ENCODE results near the gene DLEC1. TPM values are rescaled to one million over a fixed set of nuclear protein-coding genes. Genes with fewer than 3 reads are reported as not detected.

The DLEC1 gene
- total RNA-seq, 1 donor = under 0.01 TPM

- DNase-seq (ENCODE audit: insufficient read length, low spot score, missing footprints) = no peak
- no peaks in the 10 kb centered on the region for H3K27me3 ChIP-seq (ENCODE audit: insufficient read depth, low read length)
- no peak overlapping the region for H2AFZ ChIP-seq (ENCODE audit: low read length)
- no peak for TF ChIP-seq CTCF (IDR thresholded peaks at IDR 0.05; ENCODE audit: extremely low read depth, low read depth, low read length)
- peaks cover 5% of the 10 kb centered on the region for H3K4me1 ChIP-seq (ENCODE audit: insufficient read depth, low read length)
- H3K27ac ChIP-seq (ENCODE audit: low read depth, low read length) = no peak overlapping the region
- H3K9me3 ChIP-seq (ENCODE audit: low read depth, low read length) = no peaks in the 10 kb centered on the region
- no peaks in the 10 kb centered on the region for H3K79me2 ChIP-seq (ENCODE audit: insufficient read depth, low read length)
- H3K36me3 ChIP-seq (ENCODE audit: insufficient read depth, low read length) = peaks cover 12% of the 10 kb centered on the region
- H3K4me2 ChIP-seq (ENCODE audit: insufficient read depth, low read length) = no peak overlapping the region
- H3K4me3 ChIP-seq (ENCODE audit: insufficient read depth, low read length) = no peak overlapping the region
- peaks cover 6% of the 10 kb centered on the region for H4K20me1 ChIP-seq (ENCODE audit: insufficient read depth, low read length)
Observed at GRCh38 chr3:38002940-38003339, 36.1 kb upstream of the DLEC1 start.

GRCh38 chr3:38003371-38003816 is 35.6 kb upstream of the DLEC1 start:
- TF ChIP-seq CTCF (IDR thresholded peaks at IDR 0.05; ENCODE audit: extremely low read depth, low read depth, low read length) = peak; percentile 92

GRCh38 chr3:38003817-38004414 is 35.1 kb upstream of the DLEC1 start:
- DNase-seq (ENCODE audit: insufficient read length, low spot score, missing footprints) = no peak
- H3K36me3 ChIP-seq (ENCODE audit: insufficient read depth, low read length) = peaks cover 13% of the 10 kb centered on the region
- no peaks in the 10 kb centered on the region for H3K27me3 ChIP-seq (ENCODE audit: insufficient read depth, low read length)
- H3K9me3 ChIP-seq (ENCODE audit: low read depth, low read length) = no peaks in the 10 kb centered on the region
- H4K20me1 ChIP-seq (ENCODE audit: insufficient read depth, low read length) = peaks cover 6% of the 10 kb centered on the region
- no peak overlapping the region for H3K4me2 ChIP-seq (ENCODE audit: insufficient read depth, low read length)
- H3K27ac ChIP-seq (ENCODE audit: low read depth, low read length) = no peak overlapping the region
- no peak overlapping the region for H3K4me3 ChIP-seq (ENCODE audit: insufficient read depth, low read length)
- H3K79me2 ChIP-seq (ENCODE audit: insufficient read depth, low read length) = no peaks in the 10 kb centered on the region
- no peaks in the 10 kb centered on the region for H3K4me1 ChIP-seq (ENCODE audit: insufficient read depth, low read length)
- H2AFZ ChIP-seq (ENCODE audit: low read length) = no peak overlapping the region
- no peak for TF ChIP-seq CTCF (IDR thresholded peaks at IDR 0.05; ENCODE audit: extremely low read depth, low read depth, low read length)

More at GRCh38 chr3:38003371-38003816, 35.6 kb upstream of the DLEC1 start:
- Histone ChIP-seq H3K4me1 (ENCODE audit: insufficient read depth, low read length) (peaks cover 4% of the 10 kb centered on the region), H3K4me2 (ENCODE audit: insufficient read depth, low read length) (no peak overlapping the region), H2AFZ (ENCODE audit: low read length) (no peak overlapping the region), H3K36me3 (ENCODE audit: insufficient read depth, low read length) (peaks cover 13% of the 10 kb centered on the region), H3K27me3 (ENCODE audit: insufficient read depth, low read length) (no peaks in the 10 kb centered on the region), H3K4me3 (ENCODE audit: insufficient read depth, low read length) (no peak overlapping the region), H3K9me3 (ENCODE audit: low read depth, low read length) (no peaks in the 10 kb centered on the region), H3K79me2 (ENCODE audit: insufficient read depth, low read length) (no peaks in the 10 kb centered on the region), H3K27ac (ENCODE audit: low read depth, low read length) (no peak overlapping the region), H4K20me1 (ENCODE audit: insufficient read depth, low read length) (peaks cover 6% of the 10 kb centered on the region)
- DNase-seq (ENCODE audit: insufficient read length, low spot score, missing footprints) = peak; percentile 97

- H3K4me3 ChIP-seq (ENCODE audit: insufficient read depth, low read length) = no peak overlapping the region
- H3K79me2 ChIP-seq (ENCODE audit: insufficient read depth, low read length) = no peaks in the 10 kb centered on the region
- H3K36me3 ChIP-seq (ENCODE audit: insufficient read depth, low read length) = peaks cover 13% of the 10 kb centered on the region
- H2AFZ ChIP-seq (ENCODE audit: low read length) = no peak overlapping the region
- no peaks in the 10 kb centered on the region for H3K4me1 ChIP-seq (ENCODE audit: insufficient read depth, low read length)
- no peak overlapping the region for H3K27ac ChIP-seq (ENCODE audit: low read depth, low read length)
- H4K20me1 ChIP-seq (ENCODE audit: insufficient read depth, low read length) = peaks cover 6% of the 10 kb centered on the region
- peak; percentile 97 for DNase-seq (ENCODE audit: insufficient read length, low spot score, missing footprints)
- no peaks in the 10 kb centered on the region for H3K27me3 ChIP-seq (ENCODE audit: insufficient read depth, low read length)
- H3K4me2 ChIP-seq (ENCODE audit: insufficient read depth, low read length) = no peak overlapping the region
- H3K9me3 ChIP-seq (ENCODE audit: low read depth, low read length) = no peaks in the 10 kb centered on the region
- peak; percentile 80 for TF ChIP-seq CTCF (IDR thresholded peaks at IDR 0.05; ENCODE audit: extremely low read depth, low read depth, low read length)
Observed at GRCh38 chr3:38004415-38005075, 34.5 kb upstream of the DLEC1 start.
